Measurements from ENCODE around the gene SUPT5H. TPM values are rescaled to one million over a fixed set of nuclear protein-coding genes. Genes with fewer than 3 reads are reported as not detected.

The SUPT5H gene
- total and polyA plus RNA-seq, 2 of the 13 experiments (the other 11 are each of a cell fraction or from before 2014, with no cell fraction given), result 48.2 to 51.7 TPM

DNA sequence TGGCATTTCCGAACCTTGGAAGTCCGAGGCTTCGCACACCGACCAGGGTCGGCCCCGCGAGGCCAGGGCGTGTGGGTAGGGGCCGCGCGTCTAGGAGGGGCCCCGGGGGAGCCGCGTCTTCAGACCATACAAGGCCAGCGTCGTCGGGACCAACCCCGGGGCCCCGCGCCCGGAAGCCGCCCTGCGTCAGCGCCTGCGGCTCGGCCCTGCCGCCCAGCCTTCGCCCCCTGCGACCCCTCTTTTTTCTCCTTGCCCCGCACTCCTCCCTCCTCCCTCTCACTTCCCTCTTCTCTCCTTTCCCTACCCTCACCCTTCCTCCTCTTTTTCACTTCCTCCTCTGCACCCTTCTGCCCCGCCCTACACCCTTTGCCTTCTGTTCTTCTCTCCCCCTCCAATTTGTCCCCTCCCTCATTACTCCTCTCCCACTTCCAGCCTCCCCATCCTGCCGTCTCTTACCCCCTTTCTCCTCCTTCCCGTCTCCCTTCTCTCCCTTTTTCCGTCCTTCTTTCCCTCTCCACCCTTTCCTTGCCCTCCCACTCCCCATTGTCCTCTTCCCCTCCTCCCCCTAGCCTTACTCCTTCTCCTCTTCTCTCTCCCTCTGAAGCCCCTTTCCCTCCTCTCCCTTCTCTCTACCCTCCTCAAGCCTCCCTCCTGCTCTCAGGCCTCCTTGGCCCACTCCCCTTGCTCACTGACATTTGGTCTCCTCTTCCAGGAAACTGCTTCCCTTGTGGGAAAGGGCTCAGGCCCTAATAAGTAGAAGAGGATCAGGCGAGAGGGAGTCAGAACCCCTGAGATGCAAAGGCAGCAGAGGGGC lies 35.2 kb upstream of the SUPT5H start (continued):
- TF ChIP-seq, protein P1, sequence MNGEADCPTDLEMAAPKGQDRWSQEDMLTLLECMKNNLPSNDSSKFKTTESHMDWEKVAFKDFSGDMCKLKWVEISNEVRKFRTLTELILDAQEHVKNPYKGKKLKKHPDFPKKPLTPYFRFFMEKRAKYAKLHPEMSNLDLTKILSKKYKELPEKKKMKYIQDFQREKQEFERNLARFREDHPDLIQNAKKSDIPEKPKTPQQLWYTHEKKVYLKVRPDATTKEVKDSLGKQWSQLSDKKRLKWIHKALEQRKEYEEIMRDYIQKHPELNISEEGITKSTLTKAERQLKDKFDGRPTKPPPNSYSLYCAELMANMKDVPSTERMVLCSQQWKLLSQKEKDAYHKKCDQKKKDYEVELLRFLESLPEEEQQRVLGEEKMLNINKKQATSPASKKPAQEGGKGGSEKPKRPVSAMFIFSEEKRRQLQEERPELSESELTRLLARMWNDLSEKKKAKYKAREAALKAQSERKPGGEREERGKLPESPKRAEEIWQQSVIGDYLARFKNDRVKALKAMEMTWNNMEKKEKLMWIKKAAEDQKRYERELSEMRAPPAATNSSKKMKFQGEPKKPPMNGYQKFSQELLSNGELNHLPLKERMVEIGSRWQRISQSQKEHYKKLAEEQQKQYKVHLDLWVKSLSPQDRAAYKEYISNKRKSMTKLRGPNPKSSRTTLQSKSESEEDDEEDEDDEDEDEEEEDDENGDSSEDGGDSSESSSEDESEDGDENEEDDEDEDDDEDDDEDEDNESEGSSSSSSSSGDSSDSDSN (CRISPR knock-in tag; IDR thresholded peaks at IDR 0.05), result peak; percentile 68; the same call in 1 of the 2 replicates
- TF ChIP-seq MTA3 (CRISPR knock-in tag; IDR thresholded peaks at IDR 0.05), result no peak
- 0 out of 2 replicates have a peak, but pooled peaks have one; percentile 33 for TF ChIP-seq ZNF510 (CRISPR knock-in tag; IDR thresholded peaks at IDR 0.05; ENCODE audit: low read depth)
- no peak for TF ChIP-seq LCORL (IDR thresholded peaks at IDR 0.05)
- TF ChIP-seq LCORL (CRISPR knock-in tag; IDR thresholded peaks at IDR 0.05), result no peak
- TF ChIP-seq SALL1 (CRISPR knock-in tag; IDR thresholded peaks at IDR 0.05), result no peak
- TF ChIP-seq, protein P2, sequence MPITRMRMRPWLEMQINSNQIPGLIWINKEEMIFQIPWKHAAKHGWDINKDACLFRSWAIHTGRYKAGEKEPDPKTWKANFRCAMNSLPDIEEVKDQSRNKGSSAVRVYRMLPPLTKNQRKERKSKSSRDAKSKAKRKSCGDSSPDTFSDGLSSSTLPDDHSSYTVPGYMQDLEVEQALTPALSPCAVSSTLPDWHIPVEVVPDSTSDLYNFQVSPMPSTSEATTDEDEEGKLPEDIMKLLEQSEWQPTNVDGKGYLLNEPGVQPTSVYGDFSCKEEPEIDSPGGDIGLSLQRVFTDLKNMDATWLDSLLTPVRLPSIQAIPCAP (CRISPR knock-in tag; IDR thresholded peaks at IDR 0.05; ENCODE audit: low read depth), result no peak
- TF ChIP-seq, protein P3, sequence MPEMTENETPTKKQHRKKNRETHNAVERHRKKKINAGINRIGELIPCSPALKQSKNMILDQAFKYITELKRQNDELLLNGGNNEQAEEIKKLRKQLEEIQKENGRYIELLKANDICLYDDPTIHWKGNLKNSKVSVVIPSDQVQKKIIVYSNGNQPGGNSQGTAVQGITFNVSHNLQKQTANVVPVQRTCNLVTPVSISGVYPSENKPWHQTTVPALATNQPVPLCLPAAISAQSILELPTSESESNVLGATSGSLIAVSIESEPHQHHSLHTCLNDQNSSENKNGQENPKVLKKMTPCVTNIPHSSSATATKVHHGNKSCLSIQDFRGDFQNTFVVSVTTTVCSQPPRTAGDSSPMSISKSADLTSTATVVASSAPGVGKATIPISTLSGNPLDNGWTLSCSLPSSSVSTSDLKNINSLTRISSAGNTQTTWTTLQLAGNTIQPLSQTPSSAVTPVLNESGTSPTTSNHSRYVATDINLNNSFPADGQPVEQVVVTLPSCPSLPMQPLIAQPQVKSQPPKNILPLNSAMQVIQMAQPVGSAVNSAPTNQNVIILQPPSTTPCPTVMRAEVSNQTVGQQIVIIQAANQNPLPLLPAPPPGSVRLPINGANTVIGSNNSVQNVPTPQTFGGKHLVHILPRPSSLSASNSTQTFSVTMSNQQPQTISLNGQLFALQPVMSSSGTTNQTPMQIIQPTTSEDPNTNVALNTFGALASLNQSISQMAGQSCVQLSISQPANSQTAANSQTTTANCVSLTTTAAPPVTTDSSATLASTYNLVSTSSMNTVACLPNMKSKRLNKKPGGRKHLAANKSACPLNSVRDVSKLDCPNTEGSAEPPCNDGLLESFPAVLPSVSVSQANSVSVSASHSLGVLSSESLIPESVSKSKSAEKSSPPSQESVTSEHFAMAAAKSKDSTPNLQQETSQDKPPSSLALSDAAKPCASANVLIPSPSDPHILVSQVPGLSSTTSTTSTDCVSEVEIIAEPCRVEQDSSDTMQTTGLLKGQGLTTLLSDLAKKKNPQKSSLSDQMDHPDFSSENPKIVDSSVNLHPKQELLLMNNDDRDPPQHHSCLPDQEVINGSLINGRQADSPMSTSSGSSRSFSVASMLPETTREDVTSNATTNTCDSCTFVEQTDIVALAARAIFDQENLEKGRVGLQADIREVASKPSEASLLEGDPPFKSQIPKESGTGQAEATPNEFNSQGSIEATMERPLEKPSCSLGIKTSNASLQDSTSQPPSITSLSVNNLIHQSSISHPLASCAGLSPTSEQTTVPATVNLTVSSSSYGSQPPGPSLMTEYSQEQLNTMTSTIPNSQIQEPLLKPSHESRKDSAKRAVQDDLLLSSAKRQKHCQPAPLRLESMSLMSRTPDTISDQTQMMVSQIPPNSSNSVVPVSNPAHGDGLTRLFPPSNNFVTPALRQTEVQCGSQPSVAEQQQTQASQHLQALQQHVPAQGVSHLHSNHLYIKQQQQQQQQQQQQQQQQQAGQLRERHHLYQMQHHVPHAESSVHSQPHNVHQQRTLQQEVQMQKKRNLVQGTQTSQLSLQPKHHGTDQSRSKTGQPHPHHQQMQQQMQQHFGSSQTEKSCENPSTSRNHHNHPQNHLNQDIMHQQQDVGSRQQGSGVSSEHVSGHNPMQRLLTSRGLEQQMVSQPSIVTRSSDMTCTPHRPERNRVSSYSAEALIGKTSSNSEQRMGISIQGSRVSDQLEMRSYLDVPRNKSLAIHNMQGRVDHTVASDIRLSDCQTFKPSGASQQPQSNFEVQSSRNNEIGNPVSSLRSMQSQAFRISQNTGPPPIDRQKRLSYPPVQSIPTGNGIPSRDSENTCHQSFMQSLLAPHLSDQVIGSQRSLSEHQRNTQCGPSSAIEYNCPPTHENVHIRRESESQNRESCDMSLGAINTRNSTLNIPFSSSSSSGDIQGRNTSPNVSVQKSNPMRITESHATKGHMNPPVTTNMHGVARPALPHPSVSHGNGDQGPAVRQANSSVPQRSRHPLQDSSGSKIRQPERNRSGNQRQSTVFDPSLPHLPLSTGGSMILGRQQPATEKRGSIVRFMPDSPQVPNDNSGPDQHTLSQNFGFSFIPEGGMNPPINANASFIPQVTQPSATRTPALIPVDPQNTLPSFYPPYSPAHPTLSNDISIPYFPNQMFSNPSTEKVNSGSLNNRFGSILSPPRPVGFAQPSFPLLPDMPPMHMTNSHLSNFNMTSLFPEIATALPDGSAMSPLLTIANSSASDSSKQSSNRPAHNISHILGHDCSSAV (CRISPR knock-in tag; IDR thresholded peaks at IDR 0.05; ENCODE audit: borderline replicate concordance), result no peak
- TF ChIP-seq, protein P4, sequence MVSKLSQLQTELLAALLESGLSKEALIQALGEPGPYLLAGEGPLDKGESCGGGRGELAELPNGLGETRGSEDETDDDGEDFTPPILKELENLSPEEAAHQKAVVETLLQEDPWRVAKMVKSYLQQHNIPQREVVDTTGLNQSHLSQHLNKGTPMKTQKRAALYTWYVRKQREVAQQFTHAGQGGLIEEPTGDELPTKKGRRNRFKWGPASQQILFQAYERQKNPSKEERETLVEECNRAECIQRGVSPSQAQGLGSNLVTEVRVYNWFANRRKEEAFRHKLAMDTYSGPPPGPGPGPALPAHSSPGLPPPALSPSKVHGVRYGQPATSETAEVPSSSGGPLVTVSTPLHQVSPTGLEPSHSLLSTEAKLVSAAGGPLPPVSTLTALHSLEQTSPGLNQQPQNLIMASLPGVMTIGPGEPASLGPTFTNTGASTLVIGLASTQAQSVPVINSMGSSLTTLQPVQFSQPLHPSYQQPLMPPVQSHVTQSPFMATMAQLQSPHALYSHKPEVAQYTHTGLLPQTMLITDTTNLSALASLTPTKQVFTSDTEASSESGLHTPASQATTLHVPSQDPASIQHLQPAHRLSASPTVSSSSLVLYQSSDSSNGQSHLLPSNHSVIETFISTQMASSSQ (IDR thresholded peaks at IDR 0.05; ENCODE audit: low read depth), result no peak
- TF ChIP-seq, protein P4 (CRISPR knock-in tag; IDR thresholded peaks at IDR 0.05; ENCODE audit: borderline replicate concordance), result 0 out of 2 replicates have a peak, but pooled peaks have one; percentile 13
- TF ChIP-seq ZSCAN29 (CRISPR knock-in tag; conservative IDR thresholded peaks at IDR 0.05), result peak; percentile 84
- no peak for TF ChIP-seq ZNF75D (CRISPR knock-in tag; IDR thresholded peaks at IDR 0.05; ENCODE audit: borderline replicate concordance)
